Stimulated activated CD8-positive, alpha-beta memory T cell treated with anti-CD3 and anti-CD28 coated beads, Interleukin-12 subunit alpha, Interleukin-12 subunit beta, amount 100 ng/mL, for 1 hour (primary cell): Measurements from ENCODE around the gene CYP3A7.
"Not testable (repeated sequence)": the region's sequence is repeated elsewhere in the genome, so short reads cannot be mapped to it uniquely, and the experiment has no call there.

ENCODE experiments used
- DNase-seq: peaks from one replicate; pipeline ENCODE4 v3.0.0-alpha.2; 2020; ENCODE audit warnings: low read depth

Gene CYP3A7

DNA sequence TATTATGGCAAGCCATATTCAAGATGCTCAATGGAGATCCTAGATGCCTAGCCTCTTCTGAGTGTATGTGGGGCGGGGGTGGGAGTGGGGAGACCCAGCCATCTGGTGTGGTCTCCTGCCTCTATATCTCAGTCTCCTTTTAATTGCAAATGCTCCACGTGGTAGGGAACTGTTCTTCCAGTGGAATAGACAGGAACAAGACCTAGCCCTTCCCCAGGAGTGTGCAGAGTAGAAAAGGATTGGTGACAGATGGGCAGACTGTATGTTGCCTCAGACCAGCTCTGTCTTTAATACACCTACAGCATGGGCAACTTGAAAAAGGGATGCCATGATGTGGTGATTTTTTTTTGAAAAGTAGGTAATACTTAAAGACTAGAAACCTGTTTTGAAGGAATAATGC lies 67.8 kb downstream of the CYP3A7 start:
- DNase-seq = no peak

GRCh38 chr7:99666013-99666395 lies 69.0 kb downstream of the CYP3A7 start:
- DNase-seq = no peak

- no peak for DNase-seq
These were observed 69.5 kb downstream of the CYP3A7 start for GRCh38 chr7:99665312-99666012.

- not testable (repeated sequence) for DNase-seq
These were observed 77.1 kb downstream of the CYP3A7 start for GRCh38 chr7:99657879-99658278.
